MM.1S (cell line): ENCODE results near the gene IDH2.
"Not testable (repeated sequence)": the region's sequence is repeated elsewhere in the genome, so short reads cannot be mapped to it uniquely, and the experiment has no call there.

Experiments
- DNase-seq: peaks from one replicate; pipeline ENCODE4 v3.0.0-alpha.2; 2015
- H2AFZ ChIP-seq: fragments of 300-600 bp; sonication (generic); 2 replicates; pipeline ENCODE4 v1.6.0; 2016; ENCODE audit warnings: antibody characterized with exemption, low read length
- H3F3A ChIP-seq: fragments of 300-600 bp; sonication (generic); 2 replicates; pipeline ENCODE4 v1.6.1; 2016; ENCODE audit warnings: mild to moderate bottlenecking, antibody characterized with exemption, low read length, moderate library complexity, mixed read lengths; ENCODE audit not compliant: insufficient read depth
- H3K27ac ChIP-seq: fragments of 300-600 bp; sonication (generic); 2 replicates; pipeline ENCODE4 v1.5.1; 2016; ENCODE audit warnings: mild to moderate bottlenecking, low read length
- H3K27me3 ChIP-seq: fragments of 300-600 bp; sonication (generic); replicated peaks from 2 replicates; pipeline ENCODE4 v1.6.0; 2016; ENCODE audit warnings: low read length; ENCODE audit not compliant: insufficient read depth
- H3K36me3 ChIP-seq: fragments of 300-600 bp; sonication (generic); replicated peaks from 2 replicates; pipeline ENCODE4 v1.6.1; 2016; ENCODE audit warnings: mild to moderate bottlenecking, low read length, mixed read lengths; ENCODE audit not compliant: insufficient read depth
- H3K4me1 ChIP-seq: fragments of 300-600 bp; sonication (generic); 2 replicates; pipeline ENCODE4 v1.6.1; 2016; ENCODE audit warnings: low read length, mixed read lengths
- H3K4me2 ChIP-seq: fragments of 300-600 bp; sonication (generic); 2 replicates; pipeline ENCODE4 v1.6.0; 2016; ENCODE audit warnings: low read depth, low read length
- H3K4me3 ChIP-seq: fragments of 300-600 bp; sonication (generic); 2 replicates; pipeline ENCODE4 v1.5.1; 2016; ENCODE audit warnings: low read length, mixed read lengths
- H3K79me2 ChIP-seq: fragments of 300-600 bp; sonication (generic); 2 replicates; pipeline ENCODE4 v1.6.1; 2016; ENCODE audit warnings: mixed run types, low read length, mixed read lengths
- H3K9ac ChIP-seq: fragments of 300-600 bp; sonication (generic); 2 replicates; pipeline ENCODE4 v1.6.1; 2016; ENCODE audit warnings: low read length, mixed read lengths
- H3K9me2 ChIP-seq: fragments of 300-600 bp; sonication (generic); replicated peaks from 2 replicates; pipeline ENCODE4 v1.6.1; 2016; ENCODE audit warnings: mild to moderate bottlenecking, low read length, mixed read lengths; ENCODE audit not compliant: insufficient read depth
- H3K9me3 ChIP-seq: fragments of 300-600 bp; sonication (generic); replicated peaks from 2 replicates; pipeline ENCODE4 v1.6.1; 2016; ENCODE audit warnings: mild to moderate bottlenecking, low read length, mixed read lengths; ENCODE audit not compliant: insufficient read depth
- H4K20me1 ChIP-seq: fragments of 300-600 bp; sonication (generic); 2 replicates; pipeline ENCODE4 v1.6.1; 2016; ENCODE audit warnings: mild to moderate bottlenecking, low read length, moderate library complexity, mixed read lengths; ENCODE audit not compliant: insufficient read depth
- EZH2 ChIP-seq: fragments of 300-600 bp; sonication (generic); optimal IDR thresholded peaks from 2 replicates; pipeline ENCODE3; 2017; ENCODE audit warnings: low read depth, mild to moderate bottlenecking, antibody characterized with exemption, low read length, mixed read lengths
- EZH2phosphoT487 ChIP-seq: fragments of 300-600 bp; sonication (generic); IDR thresholded peaks from 2 replicates; pipeline ENCODE4 v1.6.1; 2018; ENCODE audit warnings: antibody characterized with exemption, low read length
- TF ChIP-seq, protein P1 (sequence below): fragments of 300-600 bp; sonication (generic); IDR thresholded peaks from 2 replicates; pipeline ENCODE4 v1.5.1; 2016; ENCODE audit warnings: antibody characterized with exemption, low read length, mixed read lengths

Gene IDH2

GRCh38 chr15:90101969-90102890, at the start of gene IDH2:
Gene IDH2 (minus strand): TSS chr15:90102468. CDS start chr15:90102390, 78 bp downstream.
- H3K79me2 ChIP-seq, result peaks cover 31% of the 10 kb centered on the region
- peak within 1 kb of the TSS; percentile 71 for H2AFZ ChIP-seq
- H3K4me1 ChIP-seq, result peaks cover 41% of the 10 kb centered on the region
- peak within 1 kb of the TSS; percentile 99 for H3K9ac ChIP-seq
- H3K27ac ChIP-seq, result peak within 1 kb of the TSS; percentile 97
- no peaks in the 10 kb centered on the region for H3K9me3 ChIP-seq
- H3F3A ChIP-seq, result peaks cover 53% of the 10 kb centered on the region
- peak; percentile 88 for DNase-seq
- peak within 1 kb of the TSS; percentile 87 for H3K4me3 ChIP-seq
- no peaks in the 10 kb centered on the region for H4K20me1 ChIP-seq
- no peaks in the 10 kb centered on the region for H3K9me2 ChIP-seq
- H3K36me3 ChIP-seq, result no peaks in the 10 kb centered on the region
- peak within 1 kb of the TSS; percentile 100 for H3K4me2 ChIP-seq
- no peaks in the 10 kb centered on the region for H3K27me3 ChIP-seq
- TF ChIP-seq, protein P1, sequence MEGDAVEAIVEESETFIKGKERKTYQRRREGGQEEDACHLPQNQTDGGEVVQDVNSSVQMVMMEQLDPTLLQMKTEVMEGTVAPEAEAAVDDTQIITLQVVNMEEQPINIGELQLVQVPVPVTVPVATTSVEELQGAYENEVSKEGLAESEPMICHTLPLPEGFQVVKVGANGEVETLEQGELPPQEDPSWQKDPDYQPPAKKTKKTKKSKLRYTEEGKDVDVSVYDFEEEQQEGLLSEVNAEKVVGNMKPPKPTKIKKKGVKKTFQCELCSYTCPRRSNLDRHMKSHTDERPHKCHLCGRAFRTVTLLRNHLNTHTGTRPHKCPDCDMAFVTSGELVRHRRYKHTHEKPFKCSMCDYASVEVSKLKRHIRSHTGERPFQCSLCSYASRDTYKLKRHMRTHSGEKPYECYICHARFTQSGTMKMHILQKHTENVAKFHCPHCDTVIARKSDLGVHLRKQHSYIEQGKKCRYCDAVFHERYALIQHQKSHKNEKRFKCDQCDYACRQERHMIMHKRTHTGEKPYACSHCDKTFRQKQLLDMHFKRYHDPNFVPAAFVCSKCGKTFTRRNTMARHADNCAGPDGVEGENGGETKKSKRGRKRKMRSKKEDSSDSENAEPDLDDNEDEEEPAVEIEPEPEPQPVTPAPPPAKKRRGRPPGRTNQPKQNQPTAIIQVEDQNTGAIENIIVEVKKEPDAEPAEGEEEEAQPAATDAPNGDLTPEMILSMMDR, result no peak
- TF ChIP-seq EZH2phosphoT487, result no peak
- no peak for TF ChIP-seq EZH2

DNA sequence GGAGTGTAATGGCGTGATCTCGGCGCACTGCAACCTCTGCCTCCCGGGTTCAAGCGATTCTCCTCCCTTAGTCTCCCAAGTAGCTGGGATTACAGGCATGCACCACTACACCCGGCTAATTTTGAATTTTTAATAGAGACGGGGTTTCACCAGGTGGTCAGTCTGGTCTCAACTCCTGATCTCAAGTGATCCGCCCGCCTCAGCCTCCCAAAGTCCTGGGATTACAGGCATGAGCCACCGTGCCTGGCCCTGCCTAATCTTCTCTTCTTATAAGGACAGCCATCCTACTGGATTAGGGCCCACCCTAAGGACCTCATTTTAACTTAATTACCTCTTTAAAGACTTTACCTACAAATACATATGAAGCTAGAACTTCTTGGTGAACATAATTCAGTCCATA, 48.3 kb upstream of the IDH2 start:
- DNase-seq, H3K9me3 ChIP-seq, H3K4me3 ChIP-seq, H3K79me2 ChIP-seq, H3K27ac ChIP-seq, H3K36me3 ChIP-seq, H3K4me2 ChIP-seq, H2AFZ ChIP-seq, H3K9me2 ChIP-seq, H3K9ac ChIP-seq, H3K27me3 ChIP-seq, H4K20me1 ChIP-seq: not testable (repeated sequence)
- Histone ChIP-seq H3K4me1 (peaks cover 11% of the 10 kb centered on the region), H3F3A (peaks cover 11% of the 10 kb centered on the region)

DNA sequence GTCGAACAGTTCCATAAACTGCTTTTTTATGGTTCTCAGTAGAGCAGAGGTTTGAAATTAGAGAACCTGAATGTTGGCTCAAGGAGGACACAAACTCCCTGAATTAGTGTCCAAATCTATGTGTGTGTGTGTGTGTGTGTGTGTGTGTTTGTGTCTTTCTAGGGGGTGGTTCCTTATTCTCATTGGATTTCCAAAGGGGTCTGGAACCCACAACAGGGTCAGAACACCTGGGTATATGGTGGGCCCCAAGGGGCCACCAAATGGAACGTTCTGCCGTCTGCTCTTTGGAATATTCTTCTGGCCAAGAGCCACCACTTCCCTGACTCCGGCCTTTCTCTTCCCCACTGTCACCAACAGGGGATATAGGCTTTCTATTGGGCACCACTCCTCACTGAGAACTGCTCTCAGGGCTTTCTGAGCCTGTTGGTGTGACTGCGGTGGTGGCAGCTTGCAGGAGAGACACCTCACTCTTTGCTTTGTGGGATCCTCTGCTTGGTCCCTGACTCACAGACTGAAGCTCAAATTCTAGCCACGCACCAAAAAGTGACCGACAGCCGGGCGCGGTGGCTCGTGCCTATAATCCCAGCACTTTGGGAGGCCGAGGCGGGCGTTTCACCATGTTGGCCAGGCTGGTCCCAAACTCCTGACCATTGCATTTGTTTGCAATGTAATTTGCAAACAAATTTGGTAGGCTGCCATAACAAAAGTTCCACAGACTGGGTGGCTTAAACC, 47.5 kb upstream of the IDH2 start:
- H2AFZ ChIP-seq, result peak overlapping the region; percentile 93
- H3K27ac ChIP-seq, result peak overlapping the region; percentile 81
- H3K4me2 ChIP-seq, result peak overlapping the region; percentile 78

DNA sequence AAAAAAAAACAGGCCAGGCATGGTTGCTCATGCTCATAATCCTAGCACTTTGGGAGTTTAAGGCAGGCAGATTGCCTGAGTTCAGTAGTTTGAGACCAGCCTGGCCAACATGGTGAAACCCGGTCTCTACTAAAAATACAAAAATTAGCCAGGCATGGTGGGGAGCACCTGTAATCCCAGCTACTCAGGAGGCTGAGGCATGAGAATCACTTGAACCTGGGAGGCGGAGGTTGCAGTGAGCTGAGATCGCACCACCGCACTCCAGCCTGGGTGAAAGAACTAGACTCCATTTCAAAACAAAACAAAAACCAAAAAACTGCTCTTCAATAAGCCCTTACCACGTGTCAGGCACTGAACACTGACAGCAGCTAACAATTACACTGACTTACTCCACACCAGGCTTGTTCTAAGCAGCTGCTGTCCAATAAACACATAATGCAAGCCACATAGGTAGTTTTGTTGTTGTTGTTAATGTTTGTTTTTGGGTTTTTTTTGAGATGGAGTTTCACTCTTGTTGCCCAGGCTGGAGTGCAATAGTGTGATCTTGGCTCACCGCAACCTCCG, 44.0 kb upstream of the IDH2 start:
- H3K9ac ChIP-seq, H3K9me3 ChIP-seq, H3K79me2 ChIP-seq, H3K27me3 ChIP-seq, H3K36me3 ChIP-seq, H3K4me3 ChIP-seq, H3K4me2 ChIP-seq, H2AFZ ChIP-seq, H3K27ac ChIP-seq, H3K9me2 ChIP-seq, H4K20me1 ChIP-seq: not testable (repeated sequence)
- H3F3A ChIP-seq, result peaks cover 11% of the 10 kb centered on the region
- DNase-seq, result peak; percentile 23
- peaks cover 11% of the 10 kb centered on the region for H3K4me1 ChIP-seq

More for the DNA sequence above, 47.5 kb upstream of the IDH2 start:
- Histone ChIP-seq H3F3A (peaks cover 11% of the 10 kb centered on the region), H3K4me3 (peak overlapping the region; percentile 37), H3K79me2 (no peaks in the 10 kb centered on the region), H3K9ac (peak overlapping the region; percentile 44; the same call in 1 of the 2 replicates), H4K20me1 (no peaks in the 10 kb centered on the region), H3K36me3 (no peaks in the 10 kb centered on the region), H3K9me3 (no peaks in the 10 kb centered on the region), H3K4me1 (peaks cover 11% of the 10 kb centered on the region), H3K27me3 (no peaks in the 10 kb centered on the region), H3K9me2 (no peaks in the 10 kb centered on the region)
- TF ChIP-seq, protein P1, result no peak
- TF ChIP-seq EZH2 (no peak), EZH2phosphoT487 (no peak)
- DNase-seq, result no peak
